GM19452 (cell line): Measurements from ENCODE around the gene ELF1.
"Not testable (repeated sequence)": the region's sequence is repeated elsewhere in the genome, so short reads cannot be mapped to it uniquely, and the experiment has no call there.

Experiments used
- ATAC-seq: cut with Tn5 transposase; IDR thresholded peaks from one replicate; pipeline ENCODE4 v1.9.1; 2021; ENCODE audit not compliant: unreplicated experiment

The ELF1 gene

GRCh38 chr13:40900568-40900967, 118.5 kb downstream of the ELF1 start:
- not testable (repeated sequence) for ATAC-seq

- no peak for ATAC-seq
Observed at GRCh38 chr13:40897053-40897452, 122.1 kb downstream of the ELF1 start.

GRCh38 chr13:40895227-40896184, 123.6 kb downstream of the ELF1 start:
- ATAC-seq = no peak

GRCh38 chr13:40893573-40893972, 125.5 kb downstream of the ELF1 start:
- not testable (repeated sequence) for ATAC-seq

- ATAC-seq = no peak
Observed at GRCh38 chr13:40886017-40886416, 133.1 kb downstream of the ELF1 start.

- ATAC-seq = not testable (repeated sequence)
Observed at GRCh38 chr13:40884175-40884574, 134.9 kb downstream of the ELF1 start.
